HL-60 (cell line): ENCODE results near the gene SMURF2.

Source experiments
- CTCF ChIP-seq: IDR thresholded peaks from one replicate; pipeline ENCODE4 v1.5.1; 2011; ENCODE audit warnings: low read length, control low read depth, inconsistent platforms; ENCODE audit not compliant: insufficient read depth
- GABPA ChIP-seq: IDR thresholded peaks from 2 replicates; pipeline ENCODE4 v1.6.1; 2012; ENCODE audit warnings: low read depth
- POLR2AphosphoS5 ChIP-seq: IDR thresholded peaks from 2 replicates; pipeline ENCODE4 v1.6.1; 2012; ENCODE audit warnings: low read depth
- TF ChIP-seq, protein P1 (sequence below): IDR thresholded peaks from 2 replicates; pipeline ENCODE4 v1.6.1; 2012; ENCODE audit warnings: low read depth; ENCODE audit not compliant: insufficient replicate concordance

DNA sequence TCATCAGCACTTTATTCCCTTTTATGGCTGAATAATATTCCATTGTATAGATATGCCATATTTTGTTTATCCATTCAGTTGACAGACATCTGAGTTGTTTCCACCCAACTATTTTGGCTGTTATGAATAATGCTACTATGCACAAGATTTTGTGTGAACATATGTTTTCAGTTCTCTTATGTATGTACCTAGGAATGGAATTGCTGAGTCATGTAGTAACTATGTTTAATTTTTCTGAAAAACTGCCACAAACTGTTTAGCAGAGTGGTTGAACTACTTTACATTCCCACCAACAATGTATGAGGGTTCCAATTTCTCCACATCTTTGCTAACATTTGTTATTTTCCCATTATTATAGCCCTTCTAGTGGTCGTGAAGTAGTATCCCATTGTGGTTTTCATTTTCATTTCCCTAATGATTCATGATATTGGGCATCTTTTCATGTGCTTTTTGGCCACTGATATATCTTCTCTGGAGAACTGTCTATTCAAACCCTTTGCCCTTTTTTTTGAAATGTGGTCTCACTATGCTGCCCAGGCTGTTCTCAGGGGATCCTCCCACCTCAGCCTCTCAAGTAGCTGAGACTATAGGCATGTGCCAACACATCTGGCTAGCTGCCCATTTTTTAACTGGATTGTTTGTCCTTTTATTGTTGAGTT, 26.3 kb downstream of the SMURF2 start:
- TF ChIP-seq POLR2AphosphoS5: no peak
- no peak for TF ChIP-seq CTCF
- TF ChIP-seq, protein P1, sequence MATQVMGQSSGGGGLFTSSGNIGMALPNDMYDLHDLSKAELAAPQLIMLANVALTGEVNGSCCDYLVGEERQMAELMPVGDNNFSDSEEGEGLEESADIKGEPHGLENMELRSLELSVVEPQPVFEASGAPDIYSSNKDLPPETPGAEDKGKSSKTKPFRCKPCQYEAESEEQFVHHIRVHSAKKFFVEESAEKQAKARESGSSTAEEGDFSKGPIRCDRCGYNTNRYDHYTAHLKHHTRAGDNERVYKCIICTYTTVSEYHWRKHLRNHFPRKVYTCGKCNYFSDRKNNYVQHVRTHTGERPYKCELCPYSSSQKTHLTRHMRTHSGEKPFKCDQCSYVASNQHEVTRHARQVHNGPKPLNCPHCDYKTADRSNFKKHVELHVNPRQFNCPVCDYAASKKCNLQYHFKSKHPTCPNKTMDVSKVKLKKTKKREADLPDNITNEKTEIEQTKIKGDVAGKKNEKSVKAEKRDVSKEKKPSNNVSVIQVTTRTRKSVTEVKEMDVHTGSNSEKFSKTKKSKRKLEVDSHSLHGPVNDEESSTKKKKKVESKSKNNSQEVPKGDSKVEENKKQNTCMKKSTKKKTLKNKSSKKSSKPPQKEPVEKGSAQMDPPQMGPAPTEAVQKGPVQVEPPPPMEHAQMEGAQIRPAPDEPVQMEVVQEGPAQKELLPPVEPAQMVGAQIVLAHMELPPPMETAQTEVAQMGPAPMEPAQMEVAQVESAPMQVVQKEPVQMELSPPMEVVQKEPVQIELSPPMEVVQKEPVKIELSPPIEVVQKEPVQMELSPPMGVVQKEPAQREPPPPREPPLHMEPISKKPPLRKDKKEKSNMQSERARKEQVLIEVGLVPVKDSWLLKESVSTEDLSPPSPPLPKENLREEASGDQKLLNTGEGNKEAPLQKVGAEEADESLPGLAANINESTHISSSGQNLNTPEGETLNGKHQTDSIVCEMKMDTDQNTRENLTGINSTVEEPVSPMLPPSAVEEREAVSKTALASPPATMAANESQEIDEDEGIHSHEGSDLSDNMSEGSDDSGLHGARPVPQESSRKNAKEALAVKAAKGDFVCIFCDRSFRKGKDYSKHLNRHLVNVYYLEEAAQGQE: no peak
- TF ChIP-seq GABPA: no peak
